Measurements from ENCODE around the gene ADAMTS6.

The ADAMTS6 gene

DNA sequence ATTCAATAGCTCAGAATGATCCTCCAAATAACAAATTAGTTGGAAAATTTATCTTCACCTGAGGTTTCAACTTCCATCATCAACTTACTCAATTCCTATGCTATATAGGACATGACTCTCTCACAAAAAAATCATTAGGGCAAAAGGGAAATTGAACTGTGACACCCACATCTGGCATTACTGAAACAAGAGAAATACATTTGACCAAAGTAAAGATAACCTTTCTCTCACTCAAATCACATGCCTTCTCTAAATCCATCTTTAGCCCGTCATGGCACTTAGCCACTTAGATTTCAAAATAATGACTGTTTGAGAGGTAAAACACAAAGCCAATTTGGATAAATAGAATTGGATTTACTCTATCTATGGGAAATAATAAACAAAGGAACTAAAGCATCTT lies 126.4 kb downstream of the ADAMTS6 start:
- ATAC-seq (ENCODE audit: insufficient read depth, low read depth): no peak
- H3K36me3 ChIP-seq (ENCODE audit: insufficient read depth, low read length): no peaks in the 10 kb centered on the region
- H3K27me3 ChIP-seq (ENCODE audit: insufficient read depth, low read length, poor library complexity): no peaks in the 10 kb centered on the region
- H3K27ac ChIP-seq (ENCODE audit: low read length): no peak overlapping the region
- no peak overlapping the region for H3K9ac ChIP-seq (ENCODE audit: low read depth, low read length)
- H3K79me2 ChIP-seq (ENCODE audit: insufficient read depth, low read length): no peaks in the 10 kb centered on the region
- H3K4me1 ChIP-seq (ENCODE audit: insufficient read depth, low read length): no peaks in the 10 kb centered on the region
- no peak overlapping the region for H3K4me2 ChIP-seq (ENCODE audit: insufficient read depth, low read length)
- no peak overlapping the region for H2AFZ ChIP-seq (ENCODE audit: low read depth, low read length)
- no peak for DNase-seq
- H3K4me3 ChIP-seq (ENCODE audit: low read depth in 1 of 2, low read length in 2 of 2): no peak overlapping the region
- no peak for TF ChIP-seq EZH2 (IDR thresholded peaks at IDR 0.05; ENCODE audit: borderline replicate concordance, low read depth, low read length, severe bottlenecking)
- TF ChIP-seq CTCF (IDR thresholded peaks at IDR 0.05; ENCODE audit: borderline replicate concordance, extremely low read depth, low read length, poor library complexity, severe bottlenecking): no peak
- no peaks in the 10 kb centered on the region for H4K20me1 ChIP-seq (ENCODE audit: insufficient read depth, low read length)
- no peaks in the 10 kb centered on the region for H3K9me3 ChIP-seq (ENCODE audit: insufficient read depth, low read length, severe bottlenecking)

GRCh38 chr5:65341835-65342234 lies 139.9 kb downstream of the ADAMTS6 start:
- no peak for TF ChIP-seq EZH2 (IDR thresholded peaks at IDR 0.05; ENCODE audit: borderline replicate concordance, low read depth, low read length, severe bottlenecking)
- TF ChIP-seq CTCF (IDR thresholded peaks at IDR 0.05; ENCODE audit: borderline replicate concordance, extremely low read depth, low read length, poor library complexity, severe bottlenecking): no peak
- Histone ChIP-seq H3K27ac (ENCODE audit: low read length) (no peak overlapping the region), H3K9me3 (ENCODE audit: insufficient read depth, low read length, severe bottlenecking) (peaks cover 4% of the 10 kb centered on the region), H4K20me1 (ENCODE audit: insufficient read depth, low read length) (no peaks in the 10 kb centered on the region), H3K9ac (ENCODE audit: low read depth, low read length) (no peak overlapping the region), H3K79me2 (ENCODE audit: insufficient read depth, low read length) (no peaks in the 10 kb centered on the region), H3K4me2 (ENCODE audit: insufficient read depth, low read length) (no peak overlapping the region), H3K27me3 (ENCODE audit: insufficient read depth, low read length, poor library complexity) (no peaks in the 10 kb centered on the region), H3K4me1 (ENCODE audit: insufficient read depth, low read length) (no peaks in the 10 kb centered on the region), H2AFZ (ENCODE audit: low read depth, low read length) (no peak overlapping the region), H3K36me3 (ENCODE audit: insufficient read depth, low read length) (no peaks in the 10 kb centered on the region), H3K4me3 (ENCODE audit: low read depth in 1 of 2, low read length in 2 of 2) (no peak overlapping the region; a peak in 1 of 4 replicates)
- DNase-seq: no peak
- no peak for ATAC-seq (ENCODE audit: insufficient read depth, low read depth)

- Histone ChIP-seq H3K9ac (ENCODE audit: low read depth, low read length) (no peak overlapping the region), H3K36me3 (ENCODE audit: insufficient read depth, low read length) (no peaks in the 10 kb centered on the region), H3K4me1 (ENCODE audit: insufficient read depth, low read length) (no peaks in the 10 kb centered on the region), H3K79me2 (ENCODE audit: insufficient read depth, low read length) (no peaks in the 10 kb centered on the region), H3K27ac (ENCODE audit: low read length) (no peak overlapping the region), H3K4me2 (ENCODE audit: insufficient read depth, low read length) (no peak overlapping the region), H3K9me3 (ENCODE audit: insufficient read depth, low read length, severe bottlenecking) (peaks cover 4% of the 10 kb centered on the region), H4K20me1 (ENCODE audit: insufficient read depth, low read length) (no peaks in the 10 kb centered on the region), H3K27me3 (ENCODE audit: insufficient read depth, low read length, poor library complexity) (no peaks in the 10 kb centered on the region), H3K4me3 (ENCODE audit: low read depth in 1 of 2, low read length in 2 of 2) (no peak overlapping the region), H2AFZ (ENCODE audit: low read depth, low read length) (no peak overlapping the region)
- ATAC-seq (ENCODE audit: insufficient read depth, low read depth): no peak
- DNase-seq: no peak
- TF ChIP-seq EZH2 (IDR thresholded peaks at IDR 0.05; ENCODE audit: borderline replicate concordance, low read depth, low read length, severe bottlenecking) (no peak), CTCF (IDR thresholded peaks at IDR 0.05; ENCODE audit: borderline replicate concordance, extremely low read depth, low read length, poor library complexity, severe bottlenecking) (no peak)
Observed at GRCh38 chr5:65338606-65339151, 143.0 kb downstream of the ADAMTS6 start.

GRCh38 chr5:65334077-65334476 lies 147.6 kb downstream of the ADAMTS6 start:
- no peak overlapping the region for H3K27ac ChIP-seq (ENCODE audit: low read length)
- ATAC-seq (ENCODE audit: insufficient read depth, low read depth): no peak

More at GRCh38 chr5:65334077-65334476, 147.6 kb downstream of the ADAMTS6 start:
- H3K27me3 ChIP-seq (ENCODE audit: insufficient read depth, low read length, poor library complexity): no peaks in the 10 kb centered on the region
- no peak overlapping the region for H3K9ac ChIP-seq (ENCODE audit: low read depth, low read length)
- H3K4me1 ChIP-seq (ENCODE audit: insufficient read depth, low read length): no peaks in the 10 kb centered on the region
- H3K9me3 ChIP-seq (ENCODE audit: insufficient read depth, low read length, severe bottlenecking): no peaks in the 10 kb centered on the region
- no peaks in the 10 kb centered on the region for H3K36me3 ChIP-seq (ENCODE audit: insufficient read depth, low read length)
- H3K4me2 ChIP-seq (ENCODE audit: insufficient read depth, low read length): no peak overlapping the region
- no peak overlapping the region for H3K4me3 ChIP-seq (ENCODE audit: low read depth in 1 of 2, low read length in 2 of 2)
- no peak for TF ChIP-seq EZH2 (IDR thresholded peaks at IDR 0.05; ENCODE audit: borderline replicate concordance, low read depth, low read length, severe bottlenecking)
- no peak for TF ChIP-seq CTCF (IDR thresholded peaks at IDR 0.05; ENCODE audit: borderline replicate concordance, extremely low read depth, low read length, poor library complexity, severe bottlenecking)
- H2AFZ ChIP-seq (ENCODE audit: low read depth, low read length): no peak overlapping the region
- no peak for DNase-seq
- H3K79me2 ChIP-seq (ENCODE audit: insufficient read depth, low read length): no peaks in the 10 kb centered on the region
- no peaks in the 10 kb centered on the region for H4K20me1 ChIP-seq (ENCODE audit: insufficient read depth, low read length)
